HPDE6-E6E7 (cell line): Measurements from ENCODE around the gene ABI1.

Experiments
- DNase-seq: peaks from one replicate; pipeline ENCODE4 v3.0.0; 2011; ENCODE audit warnings: missing footprints; ENCODE audit errors: extremely low spot score

Gene ABI1

DNA sequence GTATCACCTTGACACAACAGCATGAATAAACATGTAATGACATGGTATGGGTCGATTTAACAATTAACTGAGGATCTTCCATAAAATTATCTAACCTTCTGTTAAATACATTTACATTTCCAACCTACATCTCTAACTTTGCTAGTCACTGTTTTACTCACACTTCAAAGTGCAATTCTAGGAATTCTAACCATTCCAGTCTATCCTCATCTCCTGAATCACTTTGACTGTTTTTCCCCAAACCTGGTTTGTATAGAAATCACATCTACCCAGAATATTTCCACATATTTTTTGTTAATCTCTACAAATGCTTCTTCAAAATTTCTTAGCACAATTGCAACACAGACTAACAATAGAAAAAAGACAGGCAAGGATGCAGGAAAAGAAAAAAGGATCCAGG lies 6.2 kb downstream of the ABI1 start:
- no peak for DNase-seq

DNA sequence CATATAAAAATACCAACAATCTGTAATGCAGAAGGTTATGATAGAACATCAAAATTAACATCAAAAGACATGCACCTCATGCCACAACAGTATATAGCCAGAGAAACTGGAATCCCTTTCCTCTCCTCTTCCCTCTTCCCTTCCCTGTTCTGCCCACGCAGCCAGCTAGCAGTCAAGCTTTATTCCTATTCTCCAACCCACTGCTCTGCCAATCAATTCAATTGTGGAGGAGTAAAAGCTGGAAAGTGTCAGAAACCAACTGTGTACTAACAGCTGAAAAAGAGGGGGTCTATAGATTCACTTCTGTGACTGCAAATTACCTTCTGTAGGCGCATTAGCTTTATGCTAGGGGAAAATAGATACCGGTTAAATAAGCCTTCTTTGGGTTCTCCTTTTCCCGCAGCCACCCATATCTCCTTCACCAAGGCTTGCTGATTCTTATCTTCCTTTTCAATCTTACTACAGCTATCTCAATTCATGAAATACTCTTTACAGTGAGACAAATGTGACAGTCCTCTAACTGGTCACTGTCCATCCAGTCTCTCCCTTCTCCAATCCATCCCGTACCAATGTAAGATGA lies 16.3 kb downstream of the ABI1 start:
- no peak for DNase-seq

DNA sequence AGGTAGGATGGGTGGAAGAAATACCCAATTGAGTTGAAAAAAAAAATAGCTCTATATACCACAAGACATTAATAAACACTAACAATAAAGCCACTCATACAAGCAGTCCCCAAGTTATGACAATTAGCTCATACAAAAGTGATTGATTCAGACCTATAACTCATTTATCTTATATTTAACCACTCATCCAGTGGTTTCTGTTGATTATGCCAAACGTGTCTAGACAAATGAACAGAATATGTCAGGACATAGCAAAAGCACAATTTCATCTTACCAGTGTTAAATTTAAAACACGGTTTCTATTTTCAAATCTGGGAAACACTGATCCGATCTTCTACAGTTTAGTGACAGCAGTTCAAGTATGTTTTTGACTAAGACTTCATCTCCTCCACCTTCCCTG lies 17.0 kb downstream of the ABI1 start:
- no peak for DNase-seq

- DNase-seq, result no peak
Observed at GRCh38 chr10:26841733-26842317, 18.9 kb downstream of the ABI1 start.

DNA sequence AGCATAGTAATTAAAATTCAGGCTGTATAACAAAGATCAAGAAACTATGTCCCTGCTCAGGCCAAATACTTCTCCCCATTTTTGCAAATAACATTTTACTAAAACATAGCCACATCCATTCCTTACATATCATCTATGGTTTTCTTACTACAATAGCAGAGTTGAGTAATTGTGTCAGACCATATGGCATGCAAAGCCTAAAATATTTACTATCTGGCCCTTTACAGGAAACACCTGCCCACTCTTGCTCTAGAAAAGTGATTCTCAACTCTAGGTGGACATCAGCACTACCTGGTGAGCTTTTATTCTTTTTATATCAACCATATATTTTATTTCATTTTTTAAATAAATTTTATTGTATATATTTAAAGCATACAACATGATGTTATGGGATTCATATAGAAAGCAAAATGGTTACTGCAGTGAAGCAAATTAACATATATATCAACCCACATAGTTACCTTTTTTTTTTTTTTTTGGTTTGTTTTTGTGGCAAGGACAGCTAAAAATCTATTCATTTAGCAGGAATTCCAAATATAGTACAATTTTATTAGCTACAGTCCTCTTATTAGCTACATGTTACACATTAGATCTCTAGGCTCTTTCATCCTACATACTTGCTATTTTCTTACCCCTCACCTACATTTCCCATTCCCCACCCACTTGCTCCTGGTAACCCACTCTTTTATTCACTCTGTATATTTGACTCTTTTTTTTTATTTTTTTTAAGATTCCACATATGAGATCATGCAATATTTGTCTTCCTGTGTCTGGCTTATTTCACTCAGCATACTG lies 19.6 kb downstream of the ABI1 start:
- no peak for DNase-seq

- DNase-seq, result no peak
Observed at GRCh38 chr10:26839966-26840627, 20.7 kb downstream of the ABI1 start.

GRCh38 chr10:26837139-26837538 lies 23.6 kb downstream of the ABI1 start:
- DNase-seq, result no peak

DNA sequence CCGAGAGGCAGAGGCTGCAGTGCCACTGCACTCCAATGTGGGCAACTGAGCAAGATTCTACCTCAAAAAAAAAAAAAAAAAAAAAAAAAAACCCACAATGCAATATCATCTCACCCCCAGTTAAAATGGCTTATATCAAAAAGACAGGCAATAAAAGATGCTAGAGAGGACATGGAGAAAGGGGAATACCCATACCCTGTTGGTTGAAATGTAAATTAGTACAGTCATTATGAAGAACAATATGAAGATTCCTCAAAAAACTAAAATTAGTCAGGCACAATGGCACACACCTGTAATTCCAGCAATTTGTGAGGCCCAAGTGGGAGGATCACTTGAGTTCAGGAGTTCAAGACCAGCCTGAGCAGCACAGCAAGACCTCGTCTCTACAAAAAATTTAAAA lies 25.7 kb downstream of the ABI1 start:
- DNase-seq, result no peak

DNA sequence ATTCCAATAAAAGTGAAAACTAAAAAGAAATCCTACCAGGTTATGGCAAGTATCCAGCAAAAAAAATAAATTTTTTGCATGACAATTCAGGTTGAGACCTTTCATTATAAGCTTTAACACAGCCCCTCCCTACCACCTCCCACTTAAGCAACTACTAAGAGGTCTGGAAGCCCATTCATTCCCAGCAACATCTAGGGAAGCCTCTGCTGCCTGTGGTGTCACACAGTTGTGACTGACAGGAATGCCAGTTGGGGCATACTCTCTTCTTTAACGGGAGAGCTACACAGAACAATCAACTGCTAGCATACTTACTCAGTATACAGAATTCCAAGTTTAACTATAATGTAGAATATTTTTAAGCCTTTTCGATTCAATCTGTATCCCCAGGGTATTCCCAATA lies 27.8 kb downstream of the ABI1 start:
- no peak for DNase-seq

DNA sequence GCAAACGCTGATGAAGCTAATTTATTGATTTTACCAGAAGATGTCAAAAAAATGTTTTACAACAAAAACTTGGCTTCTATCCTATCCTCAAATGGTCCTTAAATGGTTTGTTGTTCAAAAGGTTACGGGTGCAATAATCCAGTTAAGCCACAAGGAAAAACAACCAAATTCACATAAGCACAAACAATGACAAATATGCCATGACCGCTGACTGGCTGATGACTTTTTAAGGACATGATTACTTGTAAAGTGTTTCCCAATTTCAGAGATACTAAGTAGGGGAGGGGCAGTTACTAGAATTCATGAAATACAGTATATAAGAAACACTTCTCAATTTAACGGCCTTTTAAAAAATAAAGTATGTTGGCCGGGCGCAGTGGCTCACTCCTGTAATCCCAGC lies 28.8 kb downstream of the ABI1 start:
- no peak for DNase-seq

- DNase-seq, result no peak
Observed at GRCh38 chr10:26829810-26830515, 30.8 kb downstream of the ABI1 start.

- DNase-seq, result no peak
Observed at GRCh38 chr10:26824015-26824690, 36.6 kb downstream of the ABI1 start.

DNA sequence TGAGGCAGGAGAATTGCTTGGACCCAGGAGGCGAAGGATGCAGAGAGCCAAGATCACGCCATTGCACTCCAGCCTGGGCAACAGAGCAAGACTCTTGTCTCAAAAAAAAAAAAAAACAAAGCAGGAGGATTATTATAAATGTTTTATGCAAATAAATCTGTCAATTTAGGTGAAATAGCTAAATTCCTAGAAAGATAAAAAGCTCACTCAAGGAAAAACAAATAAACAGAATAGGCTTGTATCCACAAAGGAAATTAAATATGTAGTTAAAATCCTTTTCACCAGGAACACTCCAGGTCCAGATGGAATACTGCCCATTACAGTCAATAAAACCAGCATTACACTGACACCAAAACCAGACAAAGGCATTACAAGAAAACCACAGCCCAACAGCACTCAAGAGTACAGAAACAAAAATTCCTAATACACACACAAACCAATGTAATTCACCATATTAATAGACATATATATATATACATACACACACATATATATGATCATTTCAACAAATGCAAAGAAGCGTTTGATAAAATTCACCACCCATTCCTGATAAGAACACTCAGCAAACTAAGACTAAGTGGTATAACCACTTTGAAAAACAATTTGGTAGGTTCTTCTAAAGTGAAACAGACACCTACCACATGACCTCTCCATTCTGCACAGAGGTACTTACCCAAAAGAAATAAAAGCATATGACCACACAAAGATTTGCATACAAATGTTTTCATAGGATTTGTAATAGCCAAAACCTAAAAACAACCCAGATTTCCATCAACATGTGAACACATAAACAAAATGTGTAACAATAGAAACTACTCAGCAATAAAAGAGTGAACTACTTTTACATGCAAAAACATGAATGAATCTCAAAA lies 38.8 kb downstream of the ABI1 start:
- no peak for DNase-seq

DNA sequence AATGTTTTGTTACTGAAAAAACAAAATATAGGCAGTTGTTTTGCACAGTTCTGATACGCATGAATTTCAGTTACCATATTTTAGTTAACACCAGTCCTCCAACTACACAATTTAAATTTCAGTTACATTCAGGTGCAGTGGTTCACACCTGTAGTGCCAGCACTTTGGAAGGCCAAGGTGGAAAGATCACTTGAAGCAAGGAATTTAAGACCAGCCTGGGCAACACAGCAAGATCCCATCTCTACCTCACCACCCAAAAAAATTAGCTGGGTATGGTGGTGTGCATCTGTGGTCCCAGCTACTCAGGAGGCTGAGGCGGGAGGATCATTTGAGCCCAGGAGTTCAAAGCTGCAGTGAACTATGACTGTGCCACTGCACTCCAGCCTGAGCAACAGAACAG lies 45.3 kb downstream of the ABI1 start:
- DNase-seq, result no peak

- no peak for DNase-seq
Observed at GRCh38 chr10:26810435-26811026, 50.2 kb downstream of the ABI1 start.

GRCh38 chr10:26809973-26810372 lies 50.8 kb downstream of the ABI1 start:
- no peak for DNase-seq

DNA sequence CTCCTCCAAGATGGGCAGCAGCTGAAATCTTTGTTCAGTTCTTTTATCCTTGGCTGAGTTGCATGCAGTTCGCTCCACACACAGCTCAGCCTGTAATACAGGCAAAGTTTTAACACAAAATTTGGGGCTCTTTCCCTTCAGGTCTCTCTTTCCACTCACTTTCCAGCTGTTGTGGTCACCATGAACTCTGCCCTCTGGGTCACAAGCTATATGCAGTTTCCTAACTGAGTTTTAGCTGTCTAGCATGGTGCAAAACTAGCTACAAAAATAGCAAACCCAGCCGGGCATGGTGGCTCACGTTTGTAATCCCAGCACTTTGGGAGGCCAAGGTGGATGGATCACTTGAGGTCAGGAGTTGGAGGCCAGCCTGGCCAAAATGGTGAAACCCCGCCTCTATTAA lies 53.2 kb downstream of the ABI1 start:
- no peak for DNase-seq

DNA sequence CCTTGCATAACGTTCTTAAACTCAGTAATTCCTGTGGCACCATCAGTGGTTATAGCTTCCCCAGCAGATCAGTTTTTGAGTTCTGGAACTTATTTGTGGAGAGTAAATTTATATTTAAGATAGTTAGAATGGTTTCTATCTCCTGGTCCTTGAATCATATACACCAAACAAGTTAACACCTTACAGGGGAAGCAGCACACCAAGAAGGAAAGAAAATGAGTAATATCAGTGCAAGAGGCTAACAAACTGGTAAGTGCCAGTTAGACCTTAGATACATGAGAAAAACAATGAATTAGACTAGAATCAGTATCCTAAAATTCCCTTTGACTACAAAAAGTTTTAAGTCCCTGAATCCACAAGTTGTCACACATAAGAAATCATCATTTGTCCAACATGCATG lies 54.2 kb downstream of the ABI1 start:
- DNase-seq, result no peak

GRCh38 chr10:26805567-26806245 lies 55.1 kb downstream of the ABI1 start:
- DNase-seq, result no peak
